SW 1271 (cell line): ENCODE results near the gene NPAS3.

ENCODE experiments used
- DNase-seq, 2 experiments: peaks; one replicate each; lab custom pipeline; 2025; lab: John Stamatoyannopoulos, UW

NPAS3 gene

GRCh38 chr14:33836900-33837577 is 898.4 kb downstream of the NPAS3 start:
- DNase-seq, result no peak

GRCh38 chr14:33837943-33838683 is 899.4 kb downstream of the NPAS3 start:
- no peak for DNase-seq

GRCh38 chr14:33839193-33840076 is 900.8 kb downstream of the NPAS3 start:
- DNase-seq, result peak in 1 of 2 experiments; percentile 50

GRCh38 chr14:33840797-33841196 is 902.1 kb downstream of the NPAS3 start:
- DNase-seq, result no peak

- no peak for DNase-seq
Measured at GRCh38 chr14:33842299-33842698, 903.6 kb downstream of the NPAS3 start.

DNA sequence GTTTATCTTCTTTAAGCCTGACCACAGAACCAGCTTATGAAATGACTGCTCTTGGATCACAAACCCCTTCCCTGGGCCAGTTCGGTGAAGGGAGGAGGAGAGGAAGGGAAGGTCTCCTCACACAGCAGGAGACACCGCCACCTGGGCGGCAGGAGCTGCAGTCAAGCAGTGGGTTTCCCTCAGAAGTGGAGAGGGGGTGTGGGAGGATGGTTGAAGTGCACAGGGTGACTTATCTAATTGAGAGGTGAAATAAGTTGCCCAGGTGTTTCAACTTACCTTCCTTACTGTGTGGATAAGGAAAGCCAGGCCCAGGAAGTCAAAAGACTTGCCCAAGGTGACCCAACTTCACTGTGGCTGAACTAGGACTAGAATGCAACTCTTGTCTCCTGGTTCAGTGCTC is 905.4 kb downstream of the NPAS3 start:
- no peak for DNase-seq

DNA sequence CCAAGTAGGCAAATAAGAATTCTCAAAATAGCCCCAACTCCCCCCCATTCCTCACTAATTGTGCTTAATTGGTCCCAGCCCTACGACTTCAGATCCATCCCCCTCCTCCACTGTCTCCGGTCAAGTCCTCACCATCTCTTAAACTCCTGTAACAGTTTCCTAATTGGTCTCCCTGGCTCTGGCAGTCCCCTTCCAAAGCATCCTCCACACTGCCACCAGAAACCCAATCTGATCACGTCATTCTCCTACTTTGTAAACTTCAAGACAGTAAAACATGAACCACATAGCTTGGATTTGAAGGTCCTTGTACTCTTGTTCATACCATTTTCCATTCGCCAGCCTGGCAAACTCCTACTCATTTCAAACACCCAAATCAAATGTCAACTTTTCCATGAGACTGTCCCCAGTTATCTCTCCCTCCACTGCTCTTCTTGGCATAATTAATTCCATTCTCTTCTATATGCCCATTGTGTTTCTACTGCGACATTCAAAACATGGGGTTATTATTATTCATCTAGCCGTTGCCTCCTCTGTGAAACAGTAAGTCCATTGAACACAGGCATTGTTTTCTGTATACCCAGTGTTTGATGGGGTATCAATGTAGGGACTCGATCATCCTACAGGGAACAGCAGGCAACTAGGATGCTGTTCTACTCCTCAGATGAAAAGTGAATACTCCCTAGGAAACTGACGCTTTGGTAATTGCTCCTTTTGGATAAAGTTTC is 907.6 kb downstream of the NPAS3 start:
- no peak for DNase-seq

DNA sequence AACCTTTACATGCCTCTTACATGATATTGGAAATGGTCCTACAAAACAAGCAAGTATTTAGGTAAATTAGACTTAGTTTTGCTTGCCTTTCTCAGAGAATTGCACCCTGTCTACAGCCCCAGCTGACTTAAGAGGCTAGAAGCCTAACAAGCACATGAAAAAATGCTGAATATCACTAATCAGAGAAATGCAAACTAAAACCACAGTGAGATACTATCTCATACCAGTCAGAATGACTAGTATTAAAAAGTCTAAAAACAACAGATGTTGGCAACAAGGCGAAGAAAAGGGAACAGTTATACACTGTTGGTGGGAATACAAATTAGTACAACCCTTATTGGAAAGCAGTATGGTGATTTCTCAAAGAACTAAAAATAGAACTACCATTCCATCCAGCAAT is 908.4 kb downstream of the NPAS3 start:
- no peak for DNase-seq

GRCh38 chr14:33848009-33848408 is 909.3 kb downstream of the NPAS3 start:
- DNase-seq, result no peak

DNA sequence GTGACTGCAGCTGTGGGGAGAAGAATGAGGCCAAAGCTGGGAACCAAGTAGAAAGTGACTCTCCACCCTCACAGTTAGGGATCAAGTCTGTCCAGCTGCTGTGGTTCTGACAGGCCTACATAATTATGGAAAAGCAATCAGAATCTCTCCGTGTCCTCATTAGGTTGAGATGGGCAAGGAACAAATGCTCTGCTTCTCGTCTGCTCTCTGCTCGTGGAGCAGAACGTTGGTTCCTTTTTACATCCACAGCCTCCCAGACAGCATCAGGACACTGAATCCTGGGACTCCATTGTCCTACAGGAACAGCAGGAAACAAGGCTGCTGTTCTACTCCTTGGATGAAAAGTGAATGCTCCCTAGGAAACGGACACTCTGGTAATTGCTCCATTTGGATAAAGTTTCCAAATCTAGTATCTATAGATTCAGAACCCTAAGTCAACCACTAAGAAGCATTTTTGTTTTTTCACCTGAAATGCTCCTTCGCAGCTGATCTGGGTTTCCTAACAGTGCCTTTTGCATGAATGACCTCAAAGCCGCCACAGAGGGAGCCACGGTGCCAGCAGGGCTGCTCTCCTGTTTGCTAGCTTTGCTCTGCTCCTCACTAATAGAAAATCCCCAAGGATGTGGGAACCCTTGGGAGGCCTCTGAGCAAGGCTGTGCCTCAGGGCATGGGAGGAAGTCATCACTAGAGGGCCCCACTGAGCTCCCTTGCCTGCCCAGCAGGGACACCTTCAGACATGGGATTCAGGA is 910.2 kb downstream of the NPAS3 start:
- peak in 1 of 2 experiments; percentile 56 for DNase-seq

GRCh38 chr14:33849455-33849801 is 910.7 kb downstream of the NPAS3 start:
- DNase-seq, result no peak

DNA sequence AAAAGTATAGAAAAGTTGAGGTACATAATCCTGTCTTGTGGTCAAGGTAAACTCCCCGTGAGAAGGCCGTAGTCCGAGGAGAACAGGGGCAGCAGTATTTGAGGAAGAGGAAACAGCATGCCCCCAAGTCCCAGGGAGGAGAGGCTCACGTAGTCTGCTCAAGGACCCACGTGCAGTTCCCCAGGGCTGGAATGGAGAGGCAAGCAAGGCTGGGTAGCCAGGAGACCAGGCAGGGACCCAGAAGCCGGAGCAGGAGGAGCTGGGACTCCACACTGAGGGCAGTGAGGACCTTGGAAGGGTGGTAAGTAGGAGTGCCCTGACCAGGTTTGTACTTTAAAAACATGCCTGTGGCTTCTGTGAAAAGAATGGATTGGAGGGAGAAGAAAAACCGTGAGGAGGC is 912.1 kb downstream of the NPAS3 start:
- no peak for DNase-seq

DNA sequence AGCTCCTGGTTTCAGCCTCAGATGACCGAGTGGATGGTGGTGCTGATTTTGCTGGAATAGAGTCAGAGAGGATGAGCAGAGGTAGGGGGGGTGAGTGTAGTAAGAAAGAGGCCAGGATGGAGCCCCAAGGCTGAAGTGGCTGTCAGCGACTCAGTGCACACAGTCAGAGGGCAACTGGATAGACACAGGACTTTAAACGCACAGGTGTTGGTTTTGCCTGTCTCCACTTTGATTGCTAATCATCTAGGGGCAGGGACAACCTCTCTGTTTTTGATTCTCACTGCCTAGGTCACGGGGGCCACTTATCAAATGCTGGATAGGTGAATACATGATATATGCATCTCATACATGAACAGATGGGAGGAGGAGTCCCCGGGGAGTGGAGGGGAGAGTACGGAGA is 912.7 kb downstream of the NPAS3 start:
- no peak for DNase-seq

- no peak for DNase-seq
Measured at GRCh38 chr14:33851931-33852330, 913.3 kb downstream of the NPAS3 start.
